H1 (cell line): Measurements from ENCODE around the gene KLF9. TPM values are rescaled to one million over a fixed set of nuclear protein-coding genes. Genes with fewer than 3 reads are reported as not detected.

Source experiments
- CTCF ChIA-PET: fragments of 300-600 bp; sonication (Branson Sonifier 250); formaldehyde crosslinking; loops from one replicate; lab custom pipeline; 2021; ENCODE audit not compliant: partially characterized antibody; lab: Charles Lee
- POLR2A ChIA-PET: fragments of 300-600 bp; sonication (Branson Sonifier 250); formaldehyde crosslinking; loops from one replicate; lab custom pipeline; 2021; ENCODE audit warnings: inconsistent platforms; ENCODE audit not compliant: partially characterized antibody; lab: Charles Lee
- DNase-seq, 2 experiments: peaks; one replicate each; pipeline versions ENCODE4 v3.0.0 to v3.0.0-alpha.2; 2010 to 2022; ENCODE audit warnings: low spot score in 2 of 2, low read depth in 1 of 2, mixed read lengths in 1 of 2
- FAIRE-seq: peaks from 2 replicates; lab custom pipeline; 2011; peaks lifted over from hg19 to GRCh38; lab: Jason Lieb, UNC
- H2AFZ ChIP-seq: 2 replicates; pipeline ENCODE4 v1.8.1; 2012; ENCODE audit warnings: low read length, inconsistent platforms
- H2AK5ac ChIP-seq: 2 replicates; pipeline ENCODE4 v1.6.1; 2013; ENCODE audit warnings: low read depth, low read length
- H2BK120ac ChIP-seq: replicated peaks from 2 replicates; pipeline ENCODE3; 2013; ENCODE audit warnings: low read depth, low read length, inconsistent platforms
- H2BK12ac ChIP-seq: 2 replicates; pipeline ENCODE4 v1.6.1; 2013; ENCODE audit warnings: low read depth, low read length
- H2BK15ac ChIP-seq: 2 replicates; pipeline ENCODE4 v1.6.1; 2013; ENCODE audit warnings: low read length
- H2BK20ac ChIP-seq: 2 replicates; pipeline ENCODE4 v1.6.1; 2013; ENCODE audit warnings: low read length
- H2BK5ac ChIP-seq: 2 replicates; pipeline ENCODE4 v1.6.1; 2013; ENCODE audit warnings: low read depth, low read length
- H3K14ac ChIP-seq: 2 replicates; pipeline ENCODE4 v1.6.1; 2013; ENCODE audit warnings: inconsistent platforms; ENCODE audit not compliant: insufficient read length
- H3K18ac ChIP-seq: 2 replicates; pipeline ENCODE4 v1.6.1; 2013; ENCODE audit warnings: low read length; ENCODE audit errors: extremely low read depth
- H3K23ac ChIP-seq: 2 replicates; pipeline ENCODE4 v1.6.1; 2013; ENCODE audit warnings: inconsistent platforms; ENCODE audit not compliant: insufficient read length
- H3K23me2 ChIP-seq: 2 replicates; pipeline ENCODE4 v1.6.1; 2013; ENCODE audit warnings: low read depth, low read length
- H3K27ac ChIP-seq: 2 replicates; pipeline ENCODE4 v1.6.1; 2011; ENCODE audit warnings: low read depth, low read length, inconsistent platforms
- H3K27me3 ChIP-seq, 4 experiments: replicated peaks in 1 of 4; 1 replicate in 1 of 4; 2 replicates in 3 of 4; pipeline versions ENCODE4 v1.6.1 to v1.8.1; 2011 to 2013; ENCODE audit warnings: low read length in 3 of 4, mild to moderate bottlenecking in 3 of 4, inconsistent platforms in 2 of 4, mixed read lengths in 2 of 4, moderate library complexity in 1 of 4; ENCODE audit not compliant: control insufficient read depth in 3 of 4, insufficient read depth in 3 of 4; ENCODE audit errors: extremely low read depth in 1 of 4
- H3K36me3 ChIP-seq, 4 experiments: 2 replicates each; pipeline versions ENCODE4 v1.6.1 to v1.8.1; 2011 to 2013; ENCODE audit warnings: mild to moderate bottlenecking in 4 of 4, low read length in 3 of 4, moderate library complexity in 2 of 4, control low read depth in 1 of 4, inconsistent platforms in 1 of 4; ENCODE audit not compliant: insufficient read depth in 4 of 4, control insufficient read depth in 2 of 4
- H3K4ac ChIP-seq: replicated peaks from 2 replicates; pipeline ENCODE3; 2013; ENCODE audit warnings: low read length, low read depth, mixed read lengths, inconsistent platforms; ENCODE audit not compliant: insufficient read length
- H3K4me1 ChIP-seq, 4 experiments: replicated peaks in 1 of 4; 1 replicate in 1 of 4; 2 replicates in 3 of 4; pipeline versions ENCODE4 v1.6.1 to v1.8.1; 2011 to 2013; ENCODE audit warnings: low read length in 3 of 4, inconsistent platforms in 2 of 4, mixed read lengths in 1 of 4; ENCODE audit not compliant: insufficient read depth in 4 of 4, control insufficient read depth in 3 of 4
- H3K4me2 ChIP-seq, 2 experiments: 2 replicates each; pipeline versions ENCODE4 v1.6.1 to v1.8.1; 2011 to 2013; ENCODE audit warnings: low read depth in 2 of 2, low read length in 2 of 2, control low read depth in 1 of 2, inconsistent platforms in 1 of 2, mild to moderate bottlenecking in 1 of 2; ENCODE audit not compliant: insufficient read depth in 1 of 2
- H3K4me3 ChIP-seq, 4 experiments: fragments of 200-600, 300-600 bp in 1 of 4; sonication (generic), shearing (Covaris generic), sonication (Bioruptor Twin) in 1 of 4; 2 replicates each; pipeline versions ENCODE4 v1.5.1 to v1.8.1; 2011 to 2016; ENCODE audit warnings: low read length in 4 of 4, low read depth in 3 of 4, control low read depth in 2 of 4, inconsistent platforms in 2 of 4, mild to moderate bottlenecking in 2 of 4, mixed read lengths in 1 of 4, moderate library complexity in 1 of 4; ENCODE audit not compliant: insufficient read depth in 2 of 4; ENCODE audit errors: extremely low read depth in 1 of 4
- H3K56ac ChIP-seq: replicated peaks from 2 replicates; pipeline ENCODE3; 2013; ENCODE audit warnings: low read depth, mild to moderate bottlenecking, mixed read lengths, low read length, inconsistent platforms; ENCODE audit not compliant: insufficient read length
- H3K79me1 ChIP-seq: 2 replicates; pipeline ENCODE4 v1.6.1; 2013; ENCODE audit warnings: low read depth, low read length, control low read depth
- H3K79me2 ChIP-seq, 2 experiments: 2 replicates each; pipeline versions ENCODE4 v1.6.1 to v1.8.1; 2012 to 2013; ENCODE audit warnings: low read length in 2 of 2, mild to moderate bottlenecking in 2 of 2, inconsistent platforms in 1 of 2; ENCODE audit not compliant: insufficient read depth in 2 of 2, control insufficient read depth in 1 of 2
- H3K9ac ChIP-seq, 4 experiments: replicated peaks in 1 of 4; 1 replicate in 1 of 4; 2 replicates in 3 of 4; pipeline versions ENCODE4 v1.6.1 to v1.8.1; 2011 to 2013; ENCODE audit warnings: low read depth in 3 of 4, low read length in 3 of 4, control low read depth in 2 of 4, mild to moderate bottlenecking in 2 of 4, moderate library complexity in 2 of 4, inconsistent platforms in 1 of 4; ENCODE audit errors: extremely low read depth in 1 of 4
- H3K9me3 ChIP-seq, 2 experiments: 2 replicates each; pipeline versions ENCODE4 v1.6.1 to v1.8.1; 2012 to 2013; ENCODE audit warnings: mild to moderate bottlenecking in 2 of 2, moderate library complexity in 2 of 2, control low read depth in 1 of 2, inconsistent platforms in 1 of 2, low read depth in 1 of 2, low read length in 1 of 2, mixed read lengths in 1 of 2; ENCODE audit not compliant: insufficient read depth in 2 of 2
- H4K20me1 ChIP-seq, 2 experiments: replicated peaks in 1 of 2; 2 replicates each; pipeline versions ENCODE3 to v1.8.1; 2011 to 2013; ENCODE audit warnings: inconsistent platforms in 2 of 2, low read length in 2 of 2, mild to moderate bottlenecking in 1 of 2; ENCODE audit not compliant: insufficient read depth in 2 of 2, control insufficient read depth in 1 of 2
- H4K5ac ChIP-seq: 2 replicates; pipeline ENCODE4 v1.6.1; 2013; ENCODE audit warnings: low read length, low read depth, mixed read lengths, inconsistent platforms; ENCODE audit not compliant: insufficient read length
- H4K8ac ChIP-seq: 2 replicates; pipeline ENCODE4 v1.8.0; 2013; ENCODE audit warnings: mild to moderate bottlenecking, moderate library complexity, low read length, inconsistent platforms; ENCODE audit not compliant: insufficient read depth; ENCODE audit errors: extremely low read depth
- H4K91ac ChIP-seq: replicated peaks from 2 replicates; pipeline ENCODE3; 2013; ENCODE audit warnings: low read length, mixed read lengths, inconsistent platforms; ENCODE audit not compliant: insufficient read length
- HDAC2 ChIP-seq, 2 experiments: fragments of 300-600 bp in 1 of 2; sonication (generic) in 1 of 2; IDR thresholded peaks; 2 replicates each; pipeline ENCODE4 v1.6.1; 2011 to 2012; ENCODE audit warnings: low read depth in 2 of 2, low read length in 2 of 2, mild to moderate bottlenecking in 2 of 2, moderate library complexity in 2 of 2, borderline replicate concordance in 1 of 2, inconsistent platforms in 1 of 2
- RBBP5 ChIP-seq: IDR thresholded peaks from 2 replicates; pipeline ENCODE4 v1.7.1; 2012; ENCODE audit warnings: low read depth, mild to moderate bottlenecking, inconsistent platforms, low read length, moderate library complexity, borderline replicate concordance
- WGBS, 2 experiments: shearing (Covaris generic) in 1 of 2; methylation state at CpG; one replicate each; pipeline versions ENCODE4 v1.1.6 to v1.1.7; 2013 to 2015; ENCODE audit warnings: low lambda C conversion rate in 2 of 2, mixed read lengths in 2 of 2, inconsistent platforms in 1 of 2, low coverage in 1 of 2, missing lambda C conversion rate in 1 of 2; ENCODE audit not compliant: insufficient replicate concordance in 2 of 2, insufficient coverage in 1 of 2, insufficient read length in 1 of 2; ENCODE audit errors: extremely low coverage in 1 of 2, missing lambda C conversion rate in 1 of 2; 5-methylcytosine and 5-hydroxymethylcytosine counted together
- polyA plus RNA-seq, 7 experiments: library from polyadenylated mRNA; depleted of rRNA in 3 of 7; stranded (reverse) in 5 of 7; unstranded in 2 of 7; fragments of >200 nt in 5 of 7; fragments of 200-250 nt in 2 of 7; gene quantifications; 1 replicate in 5 of 7; 2 replicates in 1 of 7; 4 replicates in 1 of 7; pipeline versions ENCODE4 v1.2.1 to v1.2.3, GENCODE V29; 2011 to 2013; ENCODE audit warnings: missing spikeins in 2 of 7, mixed read lengths in 2 of 7
- total RNA-seq: library from RNA; stranded (reverse); fragmentation: NEBNext Ultra II Directional; extraction: Animal tissue kit (Norgen Biotek cat#: 25700); gene quantifications from 2 replicates; pipeline ENCODE4 v1.2.1, GENCODE V29; 2021

KLF9 gene
- total and polyA plus RNA-seq, 2 of the 8 experiments (the other 6 are each of a cell fraction or from before 2014, with no cell fraction given) = 0.47 to 0.82 TPM

GRCh38 chr9:70398145-70398556 lies 16.3 kb downstream of the KLF9 start:
- H3K27ac ChIP-seq = no peak overlapping the region
- no peak overlapping the region for H3K4ac ChIP-seq
- no peak overlapping the region for H2BK120ac ChIP-seq
- H4K91ac ChIP-seq = no peak overlapping the region
- WGBS, 2 experiments = 82% methylated on average over 3 of the region's 4 CpGs; no CpG with 5 or more reads in 1 of the 2 experiments
- H3K56ac ChIP-seq = no peak overlapping the region
- no peak overlapping the region for H3K4me3 ChIP-seq
- ChIA-PET POLR2A (no interaction called here), CTCF (interaction anchor here (0.6 to 1.8 kb wide), 3 partner anchors 27 to 204 kb away, joined by 3 to 10 read pairs (median 4); no protein-coding TSS in a partner anchor)
- no peaks in the 10 kb centered on the region for H3K36me3 ChIP-seq
- H3K79me1 ChIP-seq = no peaks in the 10 kb centered on the region
- no peak overlapping the region for H2AFZ ChIP-seq
- H2AK5ac ChIP-seq = no peak overlapping the region
- no peak overlapping the region for H2BK12ac ChIP-seq
- H3K79me2 ChIP-seq = no peaks in the 10 kb centered on the region
- no peak overlapping the region for H2BK15ac ChIP-seq
- peaks cover 0 to 1% of the 10 kb centered on the region in 2 experiments for H4K20me1 ChIP-seq
- H4K5ac ChIP-seq = no peak overlapping the region
- H2BK5ac ChIP-seq = no peak overlapping the region
- no peak overlapping the region for H3K4me2 ChIP-seq
- no peaks in the 10 kb centered on the region for H3K9me3 ChIP-seq
- TF ChIP-seq RBBP5 = no peak
- no peak for TF ChIP-seq HDAC2 (IDR thresholded peaks at IDR 0.05; ENCODE audit: borderline replicate concordance in 1 of 2, low read depth in 2 of 2, low read length in 2 of 2)
- no peak overlapping the region for H3K9ac ChIP-seq
- no peak for FAIRE-seq
- no peak overlapping the region for H3K18ac ChIP-seq
- H3K4me1 ChIP-seq = no peaks in the 10 kb centered on the region
- no peak overlapping the region for H2BK20ac ChIP-seq
- no peak overlapping the region for H3K23ac ChIP-seq
- no peak overlapping the region for H4K8ac ChIP-seq
- no peaks in the 10 kb centered on the region for H3K23me2 ChIP-seq
- H3K27me3 ChIP-seq = 0 out of 7 replicates have a peak, but pooled peaks cover 0 to 3% (median 0%) of the 10 kb centered on the region in 4 experiments
- H3K14ac ChIP-seq = no peak overlapping the region
- no peak for DNase-seq
